Measurements from ENCODE around the gene NRG4. TPM values are rescaled to one million over a fixed set of nuclear protein-coding genes. Genes with fewer than 3 reads are reported as not detected.

The NRG4 gene, protein sequence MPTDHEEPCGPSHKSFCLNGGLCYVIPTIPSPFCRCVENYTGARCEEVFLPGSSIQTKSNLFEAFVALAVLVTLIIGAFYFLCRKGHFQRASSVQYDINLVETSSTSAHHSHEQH
- total RNA-seq (2022; extraction: Qiagen RNA extraction): 0.44 to 1.3 TPM (median 0.73 TPM) in 5 replicates

DNA sequence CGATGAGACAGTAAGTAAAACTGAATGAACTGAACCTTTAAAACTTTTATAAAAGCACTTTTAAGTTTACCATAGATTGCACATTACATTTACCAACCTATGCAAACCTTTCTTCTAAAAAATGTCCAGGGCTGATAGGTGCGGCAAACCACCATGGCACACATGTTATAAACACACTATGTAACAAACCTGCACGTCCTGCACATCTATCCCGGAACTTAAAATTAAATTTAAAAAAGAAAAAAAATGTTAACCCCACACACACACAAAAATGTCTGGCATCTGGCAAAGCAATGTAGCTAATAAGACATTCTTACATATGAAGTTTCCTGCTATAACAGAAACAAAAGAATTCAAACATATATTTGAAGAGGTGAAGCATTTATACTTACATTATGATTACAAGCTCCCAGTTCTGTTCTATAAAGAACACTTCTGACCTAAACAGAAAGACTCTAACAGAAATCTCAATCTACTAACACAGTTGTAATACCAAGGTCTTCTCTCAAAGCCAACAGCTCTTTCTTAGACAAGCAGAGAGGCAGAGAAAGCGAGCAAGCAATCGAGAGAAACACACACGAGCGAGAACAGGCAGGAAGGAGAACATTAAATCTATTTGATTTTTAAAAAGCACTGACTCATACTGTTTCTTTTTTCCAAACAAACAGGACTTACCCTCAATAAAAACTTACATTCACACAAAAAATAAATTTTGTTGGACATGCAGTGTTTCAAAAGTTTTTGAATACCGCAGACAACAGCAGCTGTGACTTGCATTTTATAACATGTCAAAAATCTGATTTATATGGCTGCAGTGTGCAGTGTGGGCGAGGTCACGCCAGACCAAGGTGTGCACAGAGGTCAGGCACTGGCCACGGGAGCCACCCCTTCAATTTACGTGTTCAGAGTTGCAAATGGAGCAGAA, at the start of gene NRG4:
Gene NRG4, minus strand, starts transcription at position 798 of the 925 bp plus-strand sequence. CDS start 1,194 bp downstream, outside the sequence.

DNA sequence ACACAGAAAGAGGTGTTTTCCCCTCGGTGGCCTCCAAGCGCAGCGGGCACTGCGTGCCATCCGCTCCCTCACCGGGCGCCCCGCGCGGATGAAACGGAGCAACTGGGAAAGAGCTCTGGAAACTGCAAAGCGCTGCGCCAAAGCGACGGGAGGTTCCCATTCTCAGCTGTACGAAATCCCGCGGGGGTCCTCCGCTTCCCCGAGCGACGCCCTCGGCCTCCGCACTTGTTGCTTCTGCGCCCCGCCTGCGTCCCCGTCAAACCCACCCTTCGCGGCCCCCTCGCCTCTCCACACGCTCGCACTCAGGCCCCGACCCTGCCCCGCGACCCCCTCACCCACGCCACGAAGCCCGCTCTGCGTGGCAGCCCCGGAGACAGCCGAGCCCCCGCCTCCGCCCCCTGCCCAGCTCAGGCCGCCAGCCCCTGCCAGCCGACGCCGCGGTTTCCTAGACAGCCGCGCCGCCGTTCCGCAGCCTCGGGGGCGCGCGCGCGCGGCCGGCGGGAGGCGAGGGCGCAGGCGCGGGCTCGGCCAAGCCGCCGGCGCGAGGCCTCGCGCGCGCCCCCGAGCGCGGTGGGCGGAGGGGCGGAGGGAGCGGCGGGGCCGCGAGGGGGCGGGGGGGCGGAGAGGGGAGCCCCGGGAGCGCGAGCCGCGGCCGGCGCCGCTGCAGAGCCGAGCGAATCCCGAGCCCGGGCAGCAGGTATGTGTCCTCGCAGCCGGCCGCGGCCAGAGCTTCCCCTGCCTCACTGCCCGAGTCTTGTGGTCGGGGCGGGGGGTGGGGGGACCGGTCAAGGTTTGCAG, 47.3 kb upstream of the NRG4 start, which contains the start of gene TMEM266:
Gene TMEM266, plus strand, starts transcription at position 666 of the 798 bp plus-strand sequence. CDS start 74,279 bp downstream, outside the sequence.

DNA sequence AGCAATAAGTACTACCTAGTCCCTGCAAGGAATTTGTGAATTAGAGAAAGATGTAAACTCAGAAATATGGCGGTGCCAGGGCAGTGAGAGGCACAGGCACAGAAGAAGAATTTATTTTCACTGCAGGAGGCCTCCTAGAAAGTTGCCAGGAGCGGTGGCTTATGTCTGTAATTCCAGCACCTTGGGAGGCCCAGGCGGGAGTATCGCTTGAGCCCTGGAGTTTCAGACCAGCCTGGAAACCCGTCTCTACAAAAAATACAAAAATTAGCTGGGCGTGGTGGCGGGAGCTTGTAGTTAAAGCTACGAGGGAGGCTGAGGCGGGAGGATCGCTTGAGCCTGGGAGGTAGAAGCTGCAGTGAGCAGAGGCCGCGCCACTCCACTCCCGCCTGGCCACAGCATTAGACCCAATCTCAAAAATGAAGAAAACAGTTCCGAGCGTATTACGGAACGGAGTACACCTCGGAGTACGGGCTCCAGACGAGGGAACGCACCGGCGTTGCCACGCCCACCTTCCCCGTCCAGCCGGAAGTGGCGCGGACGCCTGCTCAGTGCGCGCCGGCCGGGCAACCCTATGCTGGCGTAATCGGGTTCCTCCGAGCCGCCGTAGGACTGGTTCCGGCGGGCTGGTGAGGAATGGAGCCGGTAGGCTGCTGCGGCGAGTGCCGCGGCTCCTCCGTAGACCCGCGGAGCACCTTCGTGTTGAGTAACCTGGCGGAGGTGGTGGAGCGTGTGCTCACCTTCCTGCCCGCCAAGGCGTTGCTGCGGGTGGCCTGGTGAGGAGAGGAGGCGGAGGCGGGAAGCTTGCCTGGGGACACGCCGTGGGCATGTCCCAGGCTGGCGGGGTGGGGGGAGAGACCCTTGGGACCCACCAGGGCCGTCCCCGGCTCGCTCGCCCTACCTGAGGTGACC, 108.6 kb downstream of the NRG4 start, which contains the start of gene FBXO22:
Gene FBXO22, plus strand, starts transcription at position 548 of the 909 bp plus-strand sequence. Its CDS starts 86 bp downstream, at position 634.

Other genes with a start within 250 kb of the NRG4 start
- 35.4 to 44.2 TPM (median 40.0 TPM) in 5 replicates for gene UBE2Q2, start 169.0 kb downstream of the NRG4 start, total RNA-seq (2022; extraction: Qiagen RNA extraction)
- gene FBXO22, start 108.5 kb downstream of the NRG4 start, total RNA-seq (2022; extraction: Qiagen RNA extraction): 66.0 to 84.9 TPM (median 74.4 TPM) in 5 replicates
- gene TMEM266, start 47.6 kb upstream of the NRG4 start, total RNA-seq (2022; extraction: Qiagen RNA extraction): 0.11 to 0.16 TPM (median 0.14 TPM) in 5 replicates